ENCODE measurements around the gene CACUL1. TPM values are rescaled to one million over a fixed set of nuclear protein-coding genes. Genes with fewer than 3 reads are reported as not detected.
"Not testable (repeated sequence)": the region's sequence is repeated elsewhere in the genome, so short reads cannot be mapped to it uniquely, and the experiment has no call there.

The CACUL1 gene
- polyA plus RNA-seq, 4 donors, result 24.1 to 33.7 (median 28.0) TPM

DNA sequence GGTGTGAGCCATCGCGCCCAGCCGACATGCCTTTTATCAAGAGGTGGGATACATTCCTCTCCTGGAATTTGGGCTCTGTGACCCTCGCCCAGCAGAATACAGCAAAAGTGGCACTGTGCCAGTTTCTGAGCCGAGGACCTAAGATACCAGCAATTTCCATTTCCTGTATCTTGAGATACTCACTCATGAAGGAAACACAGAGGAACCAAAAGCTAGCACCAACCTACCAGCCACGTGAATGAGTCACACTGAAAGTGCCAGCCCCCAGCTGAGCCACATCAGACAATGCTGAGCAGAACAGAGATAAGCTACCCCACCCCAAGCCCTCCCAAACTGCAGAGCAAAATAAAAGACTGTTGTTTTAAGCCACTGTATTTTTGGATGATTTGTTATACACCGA is 56.3 kb downstream of the CACUL1 start:
- no peak for DNase-seq (ENCODE audit: low read depth in 4 of 4, low spot score in 3 of 4)

DNA sequence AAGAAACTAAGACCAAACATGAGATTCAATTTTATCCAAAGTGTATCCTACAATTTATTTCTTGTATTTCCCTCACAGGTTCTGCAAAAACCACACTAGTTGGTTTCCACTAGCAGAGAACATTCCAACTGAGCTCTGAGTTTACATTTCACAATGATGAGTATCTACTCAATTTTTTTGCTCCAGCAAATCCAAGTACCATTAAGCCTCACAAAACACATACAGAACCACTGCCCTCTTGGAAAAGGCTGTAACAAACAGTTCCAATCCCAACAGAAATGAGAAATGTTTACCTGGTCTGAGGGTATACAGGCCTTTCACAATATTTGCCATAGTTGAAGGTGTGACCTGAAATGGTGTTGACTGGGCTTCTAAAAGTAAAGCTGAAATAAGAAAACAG is 59.9 kb downstream of the CACUL1 start:
- no peak for DNase-seq (ENCODE audit: low read depth in 4 of 4, low spot score in 3 of 4)

DNA sequence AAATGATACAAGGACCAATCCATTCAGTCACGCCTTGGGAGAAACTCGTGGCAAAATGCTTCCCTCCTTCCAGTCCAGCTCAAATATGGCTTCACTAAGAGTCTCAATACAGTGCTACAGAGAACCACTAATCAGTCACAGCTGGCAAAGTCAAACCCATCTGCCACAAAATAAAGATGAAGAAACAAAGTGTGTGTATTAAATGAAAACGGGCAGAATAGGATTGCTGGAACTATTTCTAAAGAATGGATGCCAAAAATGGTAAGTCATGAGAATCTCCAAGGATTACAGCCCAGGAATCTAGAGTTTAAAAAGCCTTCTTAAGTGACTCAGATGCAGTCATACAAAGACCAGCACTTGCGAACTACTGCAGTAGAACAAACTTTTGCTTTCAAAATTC is 61.9 kb downstream of the CACUL1 start:
- DNase-seq (ENCODE audit: low read depth in 4 of 4, low spot score in 3 of 4), result no peak

DNA sequence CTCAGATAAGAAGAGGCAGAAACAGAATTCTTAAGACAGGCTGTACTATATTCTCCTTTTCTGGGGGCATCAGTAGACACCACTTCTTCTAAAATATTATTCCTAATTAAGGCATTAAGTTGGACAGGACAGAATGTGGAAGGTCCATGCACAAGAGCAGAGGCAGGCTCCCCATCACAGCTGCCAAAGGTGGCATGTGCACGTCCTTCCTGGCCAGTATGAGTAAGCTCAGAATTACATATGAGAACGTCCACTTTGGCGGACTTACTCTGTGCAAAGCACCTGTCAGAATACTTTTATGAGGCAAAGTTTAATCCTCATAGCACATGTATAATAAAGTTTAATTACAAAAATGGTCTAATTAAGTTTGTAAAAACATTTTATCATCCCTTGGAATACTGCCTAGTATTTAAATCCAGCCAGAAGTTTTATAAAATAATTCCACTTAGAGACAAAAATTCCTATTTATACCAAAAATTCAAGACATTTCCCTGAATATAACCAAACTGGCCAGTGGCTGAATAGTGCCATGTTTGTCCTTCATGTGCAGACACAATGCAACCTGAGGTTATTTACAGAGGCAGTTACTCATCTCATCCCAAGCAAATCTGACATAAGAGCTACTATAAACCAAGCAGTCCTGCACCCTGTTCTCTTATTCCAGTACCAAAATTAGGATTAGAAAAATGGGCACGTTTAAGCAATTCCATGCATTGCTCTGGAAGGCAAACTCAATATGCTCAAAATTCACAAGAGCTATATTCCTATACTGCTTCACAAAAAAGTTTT is 65.5 kb downstream of the CACUL1 start:
- DNase-seq (ENCODE audit: low read depth in 4 of 4, low spot score in 3 of 4), result no peak

DNA sequence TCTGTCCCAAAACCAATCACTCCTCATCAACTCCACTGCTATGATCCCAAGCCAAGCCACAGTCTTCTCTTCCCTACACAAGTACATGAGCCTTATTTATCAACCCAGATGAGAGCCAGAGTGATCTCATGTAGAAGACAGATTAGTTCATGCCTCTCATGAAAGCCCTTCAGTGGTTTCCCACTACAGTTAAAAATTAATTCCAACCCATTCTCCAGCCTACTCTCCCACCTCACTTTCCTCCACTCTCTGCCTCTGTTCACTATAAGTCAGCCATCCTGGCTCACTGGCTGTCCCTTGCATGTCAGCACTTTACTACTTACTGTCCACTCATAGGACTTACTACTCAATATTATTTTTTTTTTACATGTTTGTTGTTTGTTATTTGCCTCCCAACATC is 67.3 kb downstream of the CACUL1 start:
- DNase-seq (ENCODE audit: low read depth in 4 of 4, low spot score in 3 of 4), result no peak

DNA sequence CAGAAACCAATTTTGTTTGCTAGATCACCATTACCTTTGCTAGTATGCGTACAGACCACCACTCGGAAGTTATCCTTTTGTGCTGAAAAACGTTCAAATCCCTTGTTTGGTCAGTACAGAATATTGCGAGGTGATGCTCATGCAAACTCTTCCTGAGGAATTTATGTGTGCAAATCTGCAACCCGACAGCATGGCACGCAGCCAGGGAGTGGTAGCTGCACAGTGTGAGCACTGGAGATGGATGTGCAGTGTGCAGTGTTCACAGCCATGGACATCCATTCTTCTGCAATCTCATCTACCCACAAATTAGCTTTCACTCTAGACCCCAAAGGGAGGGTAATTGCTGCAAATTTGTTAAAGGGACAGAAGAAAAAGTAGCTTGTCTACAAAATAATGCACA is 72.2 kb downstream of the CACUL1 start:
- no peak for DNase-seq (ENCODE audit: low read depth in 4 of 4, low spot score in 3 of 4)

DNA sequence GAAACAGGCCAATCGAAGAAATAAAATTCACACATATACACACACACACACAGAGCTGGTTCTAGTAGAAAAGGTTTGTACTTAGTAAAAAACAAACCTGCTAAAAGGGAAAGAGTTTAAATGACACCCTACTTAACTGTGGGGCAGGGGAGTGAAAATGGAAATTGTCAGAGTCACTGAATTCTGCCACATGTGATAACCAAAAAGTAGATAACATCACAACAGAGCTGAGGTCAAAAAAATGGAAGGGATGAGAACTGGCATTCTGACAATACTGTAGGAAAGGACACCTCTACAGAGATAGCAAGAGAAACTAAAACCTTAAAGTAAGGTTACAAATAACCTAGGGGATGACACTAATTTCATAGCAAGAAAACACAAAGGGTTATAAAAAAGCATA is 74.6 kb downstream of the CACUL1 start:
- DNase-seq (ENCODE audit: low read depth in 4 of 4, low spot score in 3 of 4), result no peak

DNA sequence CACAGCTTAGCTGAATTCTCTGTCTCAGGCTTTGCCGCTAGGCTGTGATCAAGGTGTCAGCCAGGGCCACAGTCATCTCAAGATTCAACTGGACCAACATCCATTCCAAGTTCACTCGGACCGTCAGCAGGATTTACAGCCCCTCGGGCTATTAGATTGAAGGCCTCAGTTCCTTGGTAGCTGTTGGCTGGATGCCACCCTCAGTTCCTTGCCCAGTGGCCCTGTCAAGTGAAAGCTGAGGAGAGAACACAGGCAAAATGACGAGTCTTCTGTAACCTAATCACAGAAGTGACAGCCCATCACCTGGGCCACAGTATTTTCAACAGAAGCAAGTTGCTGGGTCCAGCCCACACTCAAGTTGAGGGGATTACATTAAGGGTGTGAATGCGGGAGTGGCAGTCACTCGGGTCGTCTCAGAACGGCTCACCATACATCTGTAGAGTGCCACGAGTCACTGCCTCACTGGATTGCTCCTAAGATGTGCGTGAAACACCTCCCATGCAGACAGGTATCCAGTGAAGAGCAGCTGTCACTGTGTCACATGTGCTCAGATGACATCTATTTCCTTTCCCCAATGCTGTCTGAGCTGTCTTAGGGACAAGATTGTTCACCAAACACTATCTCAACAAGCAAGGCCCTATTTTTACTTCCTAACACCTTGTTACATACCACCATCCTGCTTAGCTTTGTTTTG is 80.4 kb downstream of the CACUL1 start:
- no peak for DNase-seq (ENCODE audit: low read depth in 4 of 4, low spot score in 3 of 4)

DNA sequence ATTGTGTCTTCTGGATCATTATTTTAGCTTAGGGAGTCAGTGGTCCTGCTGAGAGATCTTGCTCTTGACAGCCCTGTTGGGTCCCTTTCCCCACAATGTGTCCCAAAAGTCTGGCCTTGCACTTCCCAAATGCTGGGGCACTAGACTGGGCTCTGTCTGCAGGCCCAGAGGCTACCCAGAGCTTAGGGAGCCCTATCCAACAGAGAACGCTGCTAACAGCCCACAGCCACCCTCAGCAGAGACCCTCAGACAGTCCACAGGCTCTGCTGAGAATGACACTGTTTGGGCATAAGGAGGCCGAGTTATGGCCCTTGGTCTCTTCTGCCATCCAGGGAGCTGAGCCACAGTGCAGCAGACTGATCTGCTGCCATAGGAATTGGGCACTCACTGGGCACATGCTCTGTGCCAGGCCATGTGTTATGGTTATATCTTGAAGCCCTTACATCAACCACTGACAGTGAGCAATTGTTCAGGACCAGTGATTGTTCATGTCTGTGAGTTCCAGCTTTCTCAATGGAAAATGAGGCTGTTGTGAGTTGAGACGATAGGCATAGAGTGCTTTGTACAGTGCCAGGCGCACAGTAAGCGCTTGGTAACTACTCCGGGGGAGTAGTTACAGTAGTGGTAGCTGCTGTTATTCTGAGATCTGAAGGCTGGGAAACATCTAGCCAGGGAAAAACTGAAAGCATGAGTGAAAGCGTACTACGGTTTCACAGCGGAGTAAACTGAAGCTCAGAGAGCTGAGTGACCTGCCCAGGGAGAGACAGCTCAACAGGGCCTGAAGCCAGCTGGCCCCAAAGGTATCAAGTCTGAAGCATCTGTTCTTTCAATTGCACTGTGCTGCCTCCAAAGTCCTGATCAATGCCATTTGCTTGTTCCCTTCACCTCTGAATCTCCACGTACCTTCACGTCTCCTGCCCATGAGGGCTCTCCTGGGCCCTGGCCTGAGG is 81.7 kb downstream of the CACUL1 start:
- no peak for DNase-seq (ENCODE audit: low read depth in 4 of 4, low spot score in 3 of 4)

DNA sequence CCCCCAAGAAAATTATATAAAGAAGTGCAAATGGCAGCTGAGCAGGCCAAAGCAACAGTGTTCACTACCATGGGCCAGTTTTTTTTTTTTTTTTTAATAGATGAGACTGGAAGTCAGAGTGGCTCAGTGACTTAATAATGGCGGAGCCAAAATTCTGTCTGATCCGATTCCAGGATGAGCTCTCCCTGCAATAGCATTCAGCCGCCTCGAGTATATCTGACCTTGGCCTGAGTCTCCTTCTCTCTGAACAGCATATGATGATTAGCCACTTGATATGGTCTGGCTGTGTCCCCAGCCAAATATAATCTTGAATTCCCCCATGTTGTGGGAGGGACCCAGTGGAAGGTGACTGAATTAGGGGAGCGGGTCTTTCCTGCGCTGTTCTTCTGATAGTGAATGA is 82.6 kb downstream of the CACUL1 start:
- DNase-seq (ENCODE audit: low read depth in 4 of 4, low spot score in 3 of 4), result no peak

DNA sequence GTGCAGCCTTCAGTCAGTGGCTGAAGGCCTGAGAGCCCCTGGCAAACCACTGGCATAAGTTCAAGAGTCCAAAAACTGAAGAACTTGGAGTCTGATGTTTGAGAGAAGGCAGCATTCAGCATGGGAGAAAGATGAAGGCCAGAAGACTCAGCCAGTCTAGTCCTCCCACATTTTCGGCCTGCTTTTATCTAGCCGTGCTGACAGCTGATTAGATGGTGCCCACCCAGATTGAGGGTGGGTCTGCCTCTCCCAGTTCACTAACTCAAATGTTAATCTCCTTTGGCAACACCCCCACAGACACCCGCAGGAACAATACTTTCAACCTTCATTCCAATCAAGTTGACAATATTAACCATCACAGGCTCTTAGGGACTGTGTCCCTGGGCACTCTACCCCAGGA is 83.5 kb downstream of the CACUL1 start:
- DNase-seq (ENCODE audit: low read depth in 4 of 4, low spot score in 3 of 4), result not testable (repeated sequence)

DNA sequence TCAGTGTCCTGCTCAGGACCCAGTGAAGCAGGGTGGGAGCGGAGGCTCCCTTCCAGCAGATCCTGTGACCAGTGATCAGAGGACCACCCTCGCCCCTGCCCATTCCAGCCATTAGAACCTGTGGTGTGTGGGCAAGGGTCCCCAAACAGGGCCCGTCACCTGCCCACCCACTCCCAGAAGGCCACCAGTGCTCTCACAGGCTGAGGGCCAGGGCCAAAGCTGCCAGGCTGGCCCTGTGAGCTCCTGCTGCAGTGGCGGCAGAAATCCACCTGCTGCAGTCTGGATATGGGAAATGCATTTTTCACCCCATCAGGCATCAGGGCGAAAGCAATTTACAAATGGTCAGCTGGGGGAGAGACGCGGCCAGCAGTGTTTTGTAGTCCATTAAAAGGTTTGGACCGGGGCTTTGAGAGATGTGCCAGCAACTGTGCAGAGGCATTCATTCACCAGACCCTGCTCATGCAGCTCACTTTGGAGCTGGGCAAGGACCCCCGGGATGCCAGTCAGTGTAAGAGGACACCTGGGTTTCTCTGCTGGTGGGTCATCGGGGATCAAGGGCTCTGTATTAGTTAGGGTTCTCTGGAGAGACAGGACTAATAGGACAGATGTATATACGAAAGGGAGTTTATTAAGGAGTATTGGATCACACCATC is 84.2 kb downstream of the CACUL1 start:
- DNase-seq (ENCODE audit: low read depth in 4 of 4, low spot score in 3 of 4), result no peak

DNA sequence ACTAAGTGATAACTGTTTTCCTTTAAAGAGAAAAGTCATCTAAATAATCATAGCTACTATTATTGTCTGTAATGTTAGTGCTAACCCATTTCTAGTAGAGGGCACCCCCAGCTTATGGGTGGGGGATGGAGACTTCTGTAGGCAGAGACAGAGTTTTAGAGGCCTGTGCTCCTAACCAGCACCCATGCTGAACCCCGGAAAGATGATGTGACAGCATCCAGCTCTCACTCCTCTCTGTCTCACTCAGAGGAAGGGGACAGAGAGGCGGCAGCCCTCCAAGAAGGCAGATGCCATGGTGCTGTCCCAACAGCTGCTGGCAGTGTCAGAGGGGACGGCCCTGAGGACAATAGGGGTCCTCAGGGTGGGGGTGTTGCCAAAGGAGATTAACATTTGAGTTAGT is 84.9 kb downstream of the CACUL1 start:
- DNase-seq (ENCODE audit: low read depth in 4 of 4, low spot score in 3 of 4), result no peak

DNA sequence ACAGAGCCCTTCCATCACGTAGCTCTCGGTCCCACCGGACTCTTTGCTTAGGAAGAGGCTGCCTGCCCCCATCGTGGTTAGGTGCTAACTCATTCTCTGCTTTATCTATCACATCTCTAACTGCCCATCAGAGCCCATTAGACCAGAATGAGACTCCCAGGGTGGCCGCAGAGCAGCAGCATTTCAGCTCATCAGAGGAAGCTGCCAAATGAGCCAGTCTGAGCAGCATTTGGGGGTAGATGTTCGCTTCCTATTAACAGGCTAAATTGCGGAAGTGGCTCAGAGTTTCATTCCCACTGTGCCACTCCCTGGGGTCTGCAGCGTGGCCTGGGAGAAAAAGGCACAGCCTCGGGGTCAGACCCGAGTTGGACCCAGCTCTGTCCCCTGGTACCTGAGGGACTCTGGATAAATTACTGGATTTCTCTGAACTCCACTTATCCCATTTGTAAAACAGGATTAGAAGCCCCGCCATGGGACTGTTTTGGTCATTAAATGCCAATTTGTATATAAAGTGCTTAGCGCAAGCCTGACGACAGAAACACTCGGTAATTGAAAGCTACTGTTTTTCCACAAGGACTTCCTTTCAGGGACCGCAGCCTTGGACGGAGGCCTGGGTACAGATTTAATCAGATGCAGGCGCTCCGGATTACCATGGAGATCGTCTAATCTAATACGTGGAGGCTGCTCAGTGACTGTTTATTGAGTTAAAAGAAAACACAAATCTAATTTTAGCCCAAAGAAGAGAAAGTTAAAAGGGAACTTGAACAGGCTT is 85.6 kb downstream of the CACUL1 start:
- peak in 2 of 4 donors; percentile 13 to 35 for DNase-seq (ENCODE audit: low read depth in 4 of 4, low spot score in 3 of 4)

DNA sequence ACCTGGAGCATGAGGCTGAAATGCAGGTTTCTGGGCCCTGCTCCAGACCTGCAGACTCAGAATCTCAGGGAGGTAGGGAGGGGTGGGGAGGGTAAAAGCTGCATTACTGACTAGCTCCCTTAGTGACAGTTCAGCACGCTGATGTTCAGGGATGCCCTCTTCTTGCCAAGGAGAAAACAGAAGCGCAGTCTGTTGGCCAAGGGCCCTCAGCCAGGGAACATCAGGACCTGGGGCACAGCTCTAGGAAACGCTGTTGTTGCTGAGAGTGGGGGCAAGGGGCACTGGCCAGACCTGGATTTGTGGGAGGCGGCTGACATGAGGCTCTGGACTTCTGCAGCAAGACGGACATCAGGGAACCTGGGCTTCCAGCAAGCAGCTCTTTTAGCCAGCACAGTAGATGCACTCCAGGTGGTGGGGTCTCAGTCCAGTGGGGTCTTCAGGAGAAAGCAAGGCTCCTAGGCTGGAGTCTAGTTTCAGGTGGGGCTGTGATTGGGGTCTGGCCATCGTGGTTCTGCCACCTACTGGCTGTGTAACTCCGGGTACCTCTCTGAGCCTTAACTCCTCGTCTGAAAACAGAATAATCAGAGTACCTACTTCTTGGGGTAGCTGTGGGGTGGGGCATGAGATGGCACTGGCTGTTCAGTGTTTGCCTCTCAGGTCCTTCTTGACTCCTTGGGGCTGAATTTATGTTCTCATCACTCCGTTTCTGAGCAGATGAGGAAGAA is 86.4 kb downstream of the CACUL1 start:
- no peak for DNase-seq (ENCODE audit: low read depth in 4 of 4, low spot score in 3 of 4)

DNA sequence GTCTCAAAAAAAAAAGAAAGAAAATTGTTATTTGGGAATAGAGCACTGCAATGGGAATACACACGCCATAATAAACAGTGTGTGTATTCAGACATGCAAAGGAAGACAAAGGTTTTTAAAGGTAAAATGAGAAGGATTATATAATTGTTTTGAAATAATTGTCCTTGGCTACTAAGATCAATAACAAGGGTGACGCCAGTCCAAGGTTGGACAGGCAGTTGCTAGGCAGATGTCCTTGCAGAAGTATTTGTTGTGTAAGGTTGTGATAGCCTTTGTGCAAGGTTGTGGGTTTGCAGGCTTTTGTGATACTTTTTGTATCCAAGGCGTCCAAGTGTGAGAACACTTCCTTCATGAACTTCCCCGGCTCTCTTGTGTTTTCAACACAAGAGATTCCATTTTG is 87.0 kb downstream of the CACUL1 start:
- no peak for DNase-seq (ENCODE audit: low read depth in 4 of 4, low spot score in 3 of 4)

DNA sequence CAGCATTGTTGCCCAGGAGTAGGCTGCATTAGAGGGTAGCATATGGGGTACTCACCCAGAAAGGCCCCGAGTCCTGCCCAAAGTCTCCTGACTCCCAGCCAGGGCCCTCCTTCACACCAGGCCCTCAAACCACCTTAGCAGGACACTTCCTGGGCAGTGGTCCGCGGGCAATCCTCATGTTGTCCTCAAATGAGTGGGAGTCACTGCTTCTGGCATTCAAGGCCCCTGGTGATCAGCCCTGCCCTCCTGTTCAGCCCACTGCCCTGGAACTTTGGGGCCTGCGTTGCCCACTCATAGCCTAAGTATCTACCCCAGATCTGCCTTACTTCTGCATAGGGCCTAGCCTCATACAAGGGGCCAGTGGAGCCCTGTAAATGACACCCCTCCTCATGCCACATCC is 88.4 kb downstream of the CACUL1 start:
- DNase-seq (ENCODE audit: low read depth in 4 of 4, low spot score in 3 of 4), result no peak

DNA sequence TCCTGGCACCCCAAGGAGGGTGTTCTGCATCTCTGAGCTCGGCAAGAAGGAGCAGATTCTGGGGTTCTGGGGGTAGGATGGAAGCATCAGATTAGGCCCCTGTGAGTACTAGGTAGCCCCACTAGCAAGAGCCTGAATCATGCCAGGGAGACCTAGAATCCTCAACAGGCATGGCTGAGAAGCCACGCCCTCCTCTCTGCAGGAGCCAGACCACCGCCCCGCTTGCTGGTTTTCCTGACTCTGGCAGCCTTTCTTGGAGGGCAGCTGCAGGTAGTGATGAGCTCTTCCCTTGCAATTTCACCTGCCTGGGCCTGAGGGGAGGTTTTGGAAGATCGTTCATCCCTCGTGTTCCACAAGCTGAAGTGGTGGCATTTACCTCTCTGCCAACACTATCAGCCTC is 90.4 kb downstream of the CACUL1 start:
- DNase-seq (ENCODE audit: low read depth in 4 of 4, low spot score in 3 of 4), result no peak

DNA sequence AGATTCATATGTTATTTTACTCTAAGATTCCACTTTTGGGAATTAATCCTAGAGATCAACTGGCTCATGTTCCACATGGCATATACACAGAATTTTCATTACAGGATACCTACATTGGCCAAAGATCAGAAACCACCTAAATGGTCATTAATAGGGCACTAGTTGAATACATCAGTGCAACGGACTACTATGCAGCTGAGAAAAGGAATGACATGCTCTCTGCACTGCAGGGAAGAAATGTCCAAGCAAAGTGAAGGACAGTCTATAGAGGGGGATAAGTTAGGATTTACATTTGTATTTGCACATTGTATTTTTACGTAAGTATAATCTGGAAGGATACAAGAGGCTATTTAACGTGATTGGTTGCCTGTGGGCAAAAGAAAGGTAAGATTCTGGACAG is 91.6 kb downstream of the CACUL1 start:
- DNase-seq (ENCODE audit: low read depth in 4 of 4, low spot score in 3 of 4), result no peak
